GM19238 (cell line): ENCODE measurements around the gene TRIM8.

Source experiments
- DNase-seq: peaks from one replicate; pipeline ENCODE4 v3.0.0; 2011; ENCODE audit warnings: low spot score; ENCODE audit not compliant: insufficient read length

The TRIM8 gene

GRCh38 chr10:102644066-102644645 is at the start of gene TRIM8:
Gene TRIM8 (plus strand): TSS chr10:102644479. CDS start chr10:102644618, 139 bp downstream.
- no peak for DNase-seq

- no peak for DNase-seq
Measured at GRCh38 chr10:102595293-102595692, 49.0 kb upstream of the TRIM8 start.

GRCh38 chr10:102595897-102596296 is 48.4 kb upstream of the TRIM8 start:
- no peak for DNase-seq

- peak; percentile 59 for DNase-seq
Measured at GRCh38 chr10:102596506-102596971, 47.7 kb upstream of the TRIM8 start.

- DNase-seq = no peak
Measured at GRCh38 chr10:102597131-102597991, 46.9 kb upstream of the TRIM8 start.

- no peak for DNase-seq
Measured at GRCh38 chr10:102598243-102598642, 46.0 kb upstream of the TRIM8 start.

GRCh38 chr10:102599565-102600327 is 44.5 kb upstream of the TRIM8 start:
- DNase-seq = no peak

GRCh38 chr10:102600816-102601215 is 43.5 kb upstream of the TRIM8 start:
- no peak for DNase-seq

GRCh38 chr10:102601639-102602038 is 42.6 kb upstream of the TRIM8 start:
- DNase-seq = no peak

- DNase-seq = no peak
Measured at GRCh38 chr10:102602272-102603045, 41.8 kb upstream of the TRIM8 start.

- DNase-seq = no peak
Measured at GRCh38 chr10:102603946-102604345, 40.3 kb upstream of the TRIM8 start.

- DNase-seq = no peak
Measured at GRCh38 chr10:102604439-102604841, 39.8 kb upstream of the TRIM8 start.

GRCh38 chr10:102605712-102606111 is 38.6 kb upstream of the TRIM8 start:
- no peak for DNase-seq

GRCh38 chr10:102608487-102608886 is 35.8 kb upstream of the TRIM8 start:
- peak; percentile 54 for DNase-seq

- no peak for DNase-seq
Measured at GRCh38 chr10:102610441-102610887, 33.8 kb upstream of the TRIM8 start.

GRCh38 chr10:102611514-102612087 is 32.7 kb upstream of the TRIM8 start:
- no peak for DNase-seq

GRCh38 chr10:102612964-102613275 is 31.4 kb upstream of the TRIM8 start:
- DNase-seq = no peak

- no peak for DNase-seq
Measured at GRCh38 chr10:102613286-102613685, 31.0 kb upstream of the TRIM8 start.

GRCh38 chr10:102613785-102614184 is 30.5 kb upstream of the TRIM8 start:
- no peak for DNase-seq

GRCh38 chr10:102614888-102615287 is 29.4 kb upstream of the TRIM8 start:
- no peak for DNase-seq

- no peak for DNase-seq
Measured at GRCh38 chr10:102615361-102615760, 28.9 kb upstream of the TRIM8 start.
